PC-9 (cell line): ENCODE data around the gene EIF2D. TPM values are rescaled to one million over a fixed set of nuclear protein-coding genes. Genes with fewer than 3 reads are reported as not detected.

Source experiments
- BruUV-seq: library from RNA; stranded (reverse); fragments of 400-500 nt; replicated peaks from 2 replicates; lab custom pipeline; 2021; lab: Mats Ljungman, UMichigan
- CTCF ChIA-PET: fragments of 300-600 bp; sonication (Branson Sonifier 250); formaldehyde crosslinking; loops from one replicate; lab custom pipeline; 2022; ENCODE audit warnings: antibody characterized with exemption; lab: Charles Lee
- POLR2A ChIA-PET: fragments of 300-600 bp; sonication (Branson Sonifier 250); formaldehyde crosslinking; loops from one replicate; lab custom pipeline; 2022; ENCODE audit warnings: antibody characterized with exemption; ENCODE audit not compliant: unreplicated experiment; lab: Charles Lee
- DNase-seq, 2 experiments: peaks; one replicate each; pipeline versions ENCODE4 v3.0.0 to v3.0.0-alpha.2; 2015 to 2022; ENCODE audit warnings: mixed read lengths in 1 of 2
- H2AFZ ChIP-seq: fragments of 200-600 bp; sonication (generic); 2 replicates; pipeline ENCODE4 v1.8.1; 2017; ENCODE audit warnings: antibody characterized with exemption
- H3F3A ChIP-seq: fragments of 200-600 bp; sonication (generic); 2 replicates; pipeline ENCODE4 v1.8.1; 2017; ENCODE audit warnings: antibody characterized with exemption, mild to moderate bottlenecking, low read depth; ENCODE audit not compliant: insufficient read depth
- H3K27ac ChIP-seq: fragments of 200-600 bp; sonication (generic); 2 replicates; pipeline ENCODE4 v1.6.1; 2016; ENCODE audit warnings: mixed run types
- H3K27me3 ChIP-seq: fragments of 200-600 bp; sonication (generic); 2 replicates; pipeline ENCODE4 v1.6.1; 2016; ENCODE audit warnings: low read depth, mixed run types; ENCODE audit not compliant: insufficient read depth
- H3K36me3 ChIP-seq: fragments of 200-600 bp; sonication (generic); 2 replicates; pipeline ENCODE4 v1.6.1; 2016; ENCODE audit warnings: low read depth, mixed run types
- H3K4me1 ChIP-seq: fragments of 200-600 bp; sonication (generic); replicated peaks from 2 replicates; pipeline ENCODE4 v1.6.1; 2016; ENCODE audit warnings: mixed run types; ENCODE audit not compliant: insufficient read depth
- H3K4me2 ChIP-seq: fragments of 200-600 bp; sonication (generic); 2 replicates; pipeline ENCODE4 v1.6.1; 2017; ENCODE audit warnings: mixed run types
- H3K4me3 ChIP-seq: fragments of 200-600 bp; sonication (generic); 2 replicates; pipeline ENCODE4 v1.6.1; 2016; ENCODE audit warnings: mixed run types
- H3K79me2 ChIP-seq: fragments of 200-600 bp; sonication (generic); 2 replicates; pipeline ENCODE4 v1.6.1; 2017; ENCODE audit warnings: low read depth, mixed run types
- H3K9me2 ChIP-seq: fragments of 200-600 bp; sonication (generic); 2 replicates; pipeline ENCODE4 v1.8.1; 2017; ENCODE audit warnings: mild to moderate bottlenecking; ENCODE audit not compliant: insufficient read depth
- H3K9me3 ChIP-seq: fragments of 200-600 bp; sonication (generic); 2 replicates; pipeline ENCODE4 v1.8.1; 2016; ENCODE audit warnings: low read depth; ENCODE audit not compliant: insufficient read depth
- H4K20me1 ChIP-seq: fragments of 200-600 bp; sonication (generic); 2 replicates; pipeline ENCODE4 v1.8.1; 2017; ENCODE audit not compliant: insufficient read depth
- CTCF ChIP-seq: fragments of 200-600 bp; sonication (generic); conservative IDR thresholded peaks from 2 replicates; pipeline ENCODE4 v1.6.1; 2017; ENCODE audit warnings: mixed run types, antibody characterized with exemption, mild to moderate bottlenecking, moderate library complexity
- EZH2 ChIP-seq: fragments of 200-600 bp; sonication (generic); IDR thresholded peaks from 2 replicates; pipeline ENCODE4 v1.8.0; 2017; ENCODE audit warnings: antibody characterized with exemption, low read depth
- intact Hi-C: fragments of 100-400 bp; cut with micrococcal nuclease; formaldehyde crosslinking; loops from one replicate; pipeline ENCODE4 v1.10.0; 2022; ENCODE audit not compliant: unreplicated experiment
- total RNA-seq: library from RNA; stranded (reverse); gene quantifications from 2 replicates; pipeline ENCODE4 v1.2.3, GENCODE V29; 2021

The EIF2D gene
- total RNA-seq, 1 experiment from 2014 or later = 59.0 TPM

- intact Hi-C loops = no loop called here
- POLR2A ChIA-PET = no interaction called here
- BruUV-seq = no TSS peak
- Histone ChIP-seq H3K79me2 (no peaks in the 10 kb centered on the region), H3K27ac (no peak overlapping the region), H4K20me1 (no peaks in the 10 kb centered on the region), H3K9me2 (no peaks in the 10 kb centered on the region), H2AFZ (no peak overlapping the region), H3K9me3 (no peaks in the 10 kb centered on the region), H3K36me3 (no peaks in the 10 kb centered on the region), H3K27me3 (no peaks in the 10 kb centered on the region), H3K4me3 (no peak overlapping the region), H3F3A (no peaks in the 10 kb centered on the region), H3K4me2 (no peak overlapping the region), H3K4me1 (peaks cover 10% of the 10 kb centered on the region; the same call in 1 of the 2 replicates)
- no peak for DNase-seq
- CTCF ChIA-PET = no interaction called here
- TF ChIP-seq EZH2 (no peak), CTCF (no peak)
These were observed 34.6 kb downstream of the EIF2D start for GRCh38 chr1:206577626-206578025.

GRCh38 chr1:206575894-206576737 is 36.1 kb downstream of the EIF2D start:
- H3K4me2 ChIP-seq = no peak overlapping the region
- no peaks in the 10 kb centered on the region for H3K27me3 ChIP-seq
- H3K36me3 ChIP-seq = no peaks in the 10 kb centered on the region
- H4K20me1 ChIP-seq = no peaks in the 10 kb centered on the region
- H3K4me1 ChIP-seq = peaks cover 10% of the 10 kb centered on the region; the same call in 1 of the 2 replicates
- intact Hi-C loops = no loop called here
- ChIA-PET POLR2A (no interaction called here), CTCF (no interaction called here)
- TF ChIP-seq EZH2 (no peak), CTCF (no peak)
- no peaks in the 10 kb centered on the region for H3F3A ChIP-seq
- no peak overlapping the region for H2AFZ ChIP-seq
- no peak overlapping the region for H3K27ac ChIP-seq
- no TSS peak for BruUV-seq
- no peaks in the 10 kb centered on the region for H3K9me2 ChIP-seq
- no peaks in the 10 kb centered on the region for H3K79me2 ChIP-seq
- no peak overlapping the region for H3K4me3 ChIP-seq
- DNase-seq = no peak
- H3K9me3 ChIP-seq = no peaks in the 10 kb centered on the region

- CTCF ChIA-PET = no interaction called here
- H3K27me3 ChIP-seq = no peaks in the 10 kb centered on the region
- intact Hi-C loops = no loop called here
- H3K27ac ChIP-seq = no peak overlapping the region
- no peaks in the 10 kb centered on the region for H3K36me3 ChIP-seq
- no peaks in the 10 kb centered on the region for H3K9me3 ChIP-seq
- H3K79me2 ChIP-seq = no peaks in the 10 kb centered on the region
- no peaks in the 10 kb centered on the region for H3K9me2 ChIP-seq
- POLR2A ChIA-PET = no interaction called here
- H3K4me3 ChIP-seq = no peak overlapping the region
- H4K20me1 ChIP-seq = no peaks in the 10 kb centered on the region
- no peak for DNase-seq
- BruUV-seq = no TSS peak
- TF ChIP-seq EZH2 (no peak), CTCF (no peak)
- H3K4me2 ChIP-seq = no peak overlapping the region
- no peaks in the 10 kb centered on the region for H3F3A ChIP-seq
- H3K4me1 ChIP-seq = peaks cover 10% of the 10 kb centered on the region; the same call in 1 of the 2 replicates
- no peak overlapping the region for H2AFZ ChIP-seq
These were observed 36.9 kb downstream of the EIF2D start for GRCh38 chr1:206575165-206575893.
